Measurements from ENCODE around the gene KMT5B. TPM values are rescaled to one million over a fixed set of nuclear protein-coding genes. Genes with fewer than 3 reads are reported as not detected.
A peak's percentile ranks its signal among the peaks of the same experiment; 100 is the strongest.

The KMT5B gene
- total and polyA plus RNA-seq, 2 experiments from 2014 or later = 26.4 to 31.0 TPM

DNA sequence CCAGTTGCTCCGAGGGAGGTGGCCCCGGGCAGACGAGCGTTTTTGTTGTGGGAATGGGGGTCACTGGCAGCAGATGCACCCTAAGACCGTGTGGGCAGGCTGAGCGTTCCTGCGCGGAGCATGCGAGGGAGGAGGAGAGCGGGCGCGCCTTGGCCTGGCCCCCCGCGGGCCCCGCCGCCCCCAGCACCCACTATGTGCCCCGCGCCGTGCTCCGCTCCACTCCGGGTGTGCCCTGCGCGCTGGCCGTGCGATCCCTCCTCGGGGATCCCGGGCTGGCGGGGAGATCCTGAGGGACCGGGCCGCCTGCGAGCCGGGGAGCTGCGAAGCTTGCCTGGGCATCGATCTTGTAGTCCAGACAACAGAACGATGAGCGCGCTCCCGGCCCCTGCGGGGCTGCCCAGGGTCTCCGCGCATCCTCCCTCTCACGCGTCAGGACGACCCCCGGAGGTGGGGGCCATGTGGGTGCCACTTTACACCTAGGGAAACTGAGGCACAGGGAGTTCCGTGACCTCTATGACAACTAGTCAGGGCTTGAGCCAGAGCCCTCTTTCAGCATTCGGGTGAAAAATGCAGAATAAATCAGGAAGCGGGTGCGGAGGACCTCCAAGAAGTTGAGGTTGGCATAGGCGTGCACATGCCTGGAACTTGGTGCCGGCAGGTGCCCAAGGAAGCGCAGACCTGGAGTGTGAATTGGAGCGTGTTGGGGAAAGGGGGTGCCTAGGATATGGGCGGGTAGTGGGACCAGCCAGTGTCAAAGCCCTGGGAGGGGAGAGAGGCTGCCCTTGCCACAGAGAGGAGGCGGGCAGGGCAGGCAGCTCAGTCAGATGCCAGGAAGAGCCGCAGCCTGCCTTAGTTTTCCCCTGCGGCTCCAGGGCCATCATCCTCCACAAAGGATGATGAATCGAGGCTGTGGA lies 1.3 kb upstream of the KMT5B start:
- Mint-ChIP-seq H3K4me1 (peaks cover 37% of the 10 kb centered on the region), H3K9me3 (no peaks in the 10 kb centered on the region; the same call in 2 of the 3 replicates), H3K4me3 (peak overlapping the region; percentile 75), H3K36me3 (ENCODE audit: low read depth) (peaks cover 2% of the 10 kb centered on the region; the same call in 1 of the 3 replicates), H3K27ac (no peak overlapping the region), H3K27me3 (ENCODE audit: insufficient read depth, low read depth, poor library complexity) (peaks cover 25% of the 10 kb centered on the region)
- Histone ChIP-seq H3K27me3 (ENCODE audit: insufficient read depth) (peaks cover 4% of the 10 kb centered on the region), H3K36me3 (ENCODE audit: insufficient read depth) (no peaks in the 10 kb centered on the region), H3K9me2 (ENCODE audit: insufficient read depth) (no peaks in the 10 kb centered on the region), H3K27ac (ENCODE audit: low read depth) (peak overlapping the region; percentile 97), H3F3A (replicated peaks; ENCODE audit: low read depth) (no peaks in the 10 kb centered on the region; the same call in 1 of the 2 replicates), H3K4me2 (peak overlapping the region; percentile 93), H2AFZ (no peak overlapping the region), H3K79me2 (replicated peaks; ENCODE audit: insufficient read depth) (peaks cover 31% of the 10 kb centered on the region), H4K20me1 (replicated peaks; ENCODE audit: insufficient read depth) (peaks cover 19% of the 10 kb centered on the region; the same call in 1 of the 2 replicates), H3K4me3 (peak overlapping the region; percentile 80), H3K4me1 (ENCODE audit: insufficient read depth) (peaks cover 10% of the 10 kb centered on the region)
- TF ChIP-seq ZNF114 (CRISPR knock-in tag; IDR thresholded peaks at IDR 0.05) (no peak), JUNB (IDR thresholded peaks at IDR 0.05; ENCODE audit: unreplicated experiment) (no peak), EZH2 (IDR thresholded peaks at IDR 0.05; ENCODE audit: low read depth, unreplicated experiment) (no peak), POLR2AphosphoS5 (IDR thresholded peaks at IDR 0.05; ENCODE audit: low read depth) (no peak), EZH2phosphoT487 (IDR thresholded peaks at IDR 0.05; ENCODE audit: unreplicated experiment) (no peak), STAT1 (IDR thresholded peaks at IDR 0.05; ENCODE audit: unreplicated experiment) (no peak), NANOG (IDR thresholded peaks at IDR 0.05; ENCODE audit: borderline replicate concordance) (no peak), CREB1 (CRISPR knock-in tag; IDR thresholded peaks at IDR 0.05; ENCODE audit: low read depth) (no peak), ZNF331 (CRISPR knock-in tag; IDR thresholded peaks at IDR 0.05; ENCODE audit: low read depth) (no peak)
- TF ChIP-seq, protein P1, sequence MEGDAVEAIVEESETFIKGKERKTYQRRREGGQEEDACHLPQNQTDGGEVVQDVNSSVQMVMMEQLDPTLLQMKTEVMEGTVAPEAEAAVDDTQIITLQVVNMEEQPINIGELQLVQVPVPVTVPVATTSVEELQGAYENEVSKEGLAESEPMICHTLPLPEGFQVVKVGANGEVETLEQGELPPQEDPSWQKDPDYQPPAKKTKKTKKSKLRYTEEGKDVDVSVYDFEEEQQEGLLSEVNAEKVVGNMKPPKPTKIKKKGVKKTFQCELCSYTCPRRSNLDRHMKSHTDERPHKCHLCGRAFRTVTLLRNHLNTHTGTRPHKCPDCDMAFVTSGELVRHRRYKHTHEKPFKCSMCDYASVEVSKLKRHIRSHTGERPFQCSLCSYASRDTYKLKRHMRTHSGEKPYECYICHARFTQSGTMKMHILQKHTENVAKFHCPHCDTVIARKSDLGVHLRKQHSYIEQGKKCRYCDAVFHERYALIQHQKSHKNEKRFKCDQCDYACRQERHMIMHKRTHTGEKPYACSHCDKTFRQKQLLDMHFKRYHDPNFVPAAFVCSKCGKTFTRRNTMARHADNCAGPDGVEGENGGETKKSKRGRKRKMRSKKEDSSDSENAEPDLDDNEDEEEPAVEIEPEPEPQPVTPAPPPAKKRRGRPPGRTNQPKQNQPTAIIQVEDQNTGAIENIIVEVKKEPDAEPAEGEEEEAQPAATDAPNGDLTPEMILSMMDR (conservative IDR thresholded peaks at IDR 0.05; ENCODE audit: low read depth in 2 of 2) = no peak
- TF ChIP-seq, protein P2, sequence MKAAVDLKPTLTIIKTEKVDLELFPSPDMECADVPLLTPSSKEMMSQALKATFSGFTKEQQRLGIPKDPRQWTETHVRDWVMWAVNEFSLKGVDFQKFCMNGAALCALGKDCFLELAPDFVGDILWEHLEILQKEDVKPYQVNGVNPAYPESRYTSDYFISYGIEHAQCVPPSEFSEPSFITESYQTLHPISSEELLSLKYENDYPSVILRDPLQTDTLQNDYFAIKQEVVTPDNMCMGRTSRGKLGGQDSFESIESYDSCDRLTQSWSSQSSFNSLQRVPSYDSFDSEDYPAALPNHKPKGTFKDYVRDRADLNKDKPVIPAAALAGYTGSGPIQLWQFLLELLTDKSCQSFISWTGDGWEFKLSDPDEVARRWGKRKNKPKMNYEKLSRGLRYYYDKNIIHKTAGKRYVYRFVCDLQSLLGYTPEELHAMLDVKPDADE (IDR thresholded peaks at IDR 0.05) = no peak
- TF ChIP-seq, protein P3, sequence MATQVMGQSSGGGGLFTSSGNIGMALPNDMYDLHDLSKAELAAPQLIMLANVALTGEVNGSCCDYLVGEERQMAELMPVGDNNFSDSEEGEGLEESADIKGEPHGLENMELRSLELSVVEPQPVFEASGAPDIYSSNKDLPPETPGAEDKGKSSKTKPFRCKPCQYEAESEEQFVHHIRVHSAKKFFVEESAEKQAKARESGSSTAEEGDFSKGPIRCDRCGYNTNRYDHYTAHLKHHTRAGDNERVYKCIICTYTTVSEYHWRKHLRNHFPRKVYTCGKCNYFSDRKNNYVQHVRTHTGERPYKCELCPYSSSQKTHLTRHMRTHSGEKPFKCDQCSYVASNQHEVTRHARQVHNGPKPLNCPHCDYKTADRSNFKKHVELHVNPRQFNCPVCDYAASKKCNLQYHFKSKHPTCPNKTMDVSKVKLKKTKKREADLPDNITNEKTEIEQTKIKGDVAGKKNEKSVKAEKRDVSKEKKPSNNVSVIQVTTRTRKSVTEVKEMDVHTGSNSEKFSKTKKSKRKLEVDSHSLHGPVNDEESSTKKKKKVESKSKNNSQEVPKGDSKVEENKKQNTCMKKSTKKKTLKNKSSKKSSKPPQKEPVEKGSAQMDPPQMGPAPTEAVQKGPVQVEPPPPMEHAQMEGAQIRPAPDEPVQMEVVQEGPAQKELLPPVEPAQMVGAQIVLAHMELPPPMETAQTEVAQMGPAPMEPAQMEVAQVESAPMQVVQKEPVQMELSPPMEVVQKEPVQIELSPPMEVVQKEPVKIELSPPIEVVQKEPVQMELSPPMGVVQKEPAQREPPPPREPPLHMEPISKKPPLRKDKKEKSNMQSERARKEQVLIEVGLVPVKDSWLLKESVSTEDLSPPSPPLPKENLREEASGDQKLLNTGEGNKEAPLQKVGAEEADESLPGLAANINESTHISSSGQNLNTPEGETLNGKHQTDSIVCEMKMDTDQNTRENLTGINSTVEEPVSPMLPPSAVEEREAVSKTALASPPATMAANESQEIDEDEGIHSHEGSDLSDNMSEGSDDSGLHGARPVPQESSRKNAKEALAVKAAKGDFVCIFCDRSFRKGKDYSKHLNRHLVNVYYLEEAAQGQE (IDR thresholded peaks at IDR 0.05; ENCODE audit: unreplicated experiment) = no peak
- TF ChIP-seq, protein P4, sequence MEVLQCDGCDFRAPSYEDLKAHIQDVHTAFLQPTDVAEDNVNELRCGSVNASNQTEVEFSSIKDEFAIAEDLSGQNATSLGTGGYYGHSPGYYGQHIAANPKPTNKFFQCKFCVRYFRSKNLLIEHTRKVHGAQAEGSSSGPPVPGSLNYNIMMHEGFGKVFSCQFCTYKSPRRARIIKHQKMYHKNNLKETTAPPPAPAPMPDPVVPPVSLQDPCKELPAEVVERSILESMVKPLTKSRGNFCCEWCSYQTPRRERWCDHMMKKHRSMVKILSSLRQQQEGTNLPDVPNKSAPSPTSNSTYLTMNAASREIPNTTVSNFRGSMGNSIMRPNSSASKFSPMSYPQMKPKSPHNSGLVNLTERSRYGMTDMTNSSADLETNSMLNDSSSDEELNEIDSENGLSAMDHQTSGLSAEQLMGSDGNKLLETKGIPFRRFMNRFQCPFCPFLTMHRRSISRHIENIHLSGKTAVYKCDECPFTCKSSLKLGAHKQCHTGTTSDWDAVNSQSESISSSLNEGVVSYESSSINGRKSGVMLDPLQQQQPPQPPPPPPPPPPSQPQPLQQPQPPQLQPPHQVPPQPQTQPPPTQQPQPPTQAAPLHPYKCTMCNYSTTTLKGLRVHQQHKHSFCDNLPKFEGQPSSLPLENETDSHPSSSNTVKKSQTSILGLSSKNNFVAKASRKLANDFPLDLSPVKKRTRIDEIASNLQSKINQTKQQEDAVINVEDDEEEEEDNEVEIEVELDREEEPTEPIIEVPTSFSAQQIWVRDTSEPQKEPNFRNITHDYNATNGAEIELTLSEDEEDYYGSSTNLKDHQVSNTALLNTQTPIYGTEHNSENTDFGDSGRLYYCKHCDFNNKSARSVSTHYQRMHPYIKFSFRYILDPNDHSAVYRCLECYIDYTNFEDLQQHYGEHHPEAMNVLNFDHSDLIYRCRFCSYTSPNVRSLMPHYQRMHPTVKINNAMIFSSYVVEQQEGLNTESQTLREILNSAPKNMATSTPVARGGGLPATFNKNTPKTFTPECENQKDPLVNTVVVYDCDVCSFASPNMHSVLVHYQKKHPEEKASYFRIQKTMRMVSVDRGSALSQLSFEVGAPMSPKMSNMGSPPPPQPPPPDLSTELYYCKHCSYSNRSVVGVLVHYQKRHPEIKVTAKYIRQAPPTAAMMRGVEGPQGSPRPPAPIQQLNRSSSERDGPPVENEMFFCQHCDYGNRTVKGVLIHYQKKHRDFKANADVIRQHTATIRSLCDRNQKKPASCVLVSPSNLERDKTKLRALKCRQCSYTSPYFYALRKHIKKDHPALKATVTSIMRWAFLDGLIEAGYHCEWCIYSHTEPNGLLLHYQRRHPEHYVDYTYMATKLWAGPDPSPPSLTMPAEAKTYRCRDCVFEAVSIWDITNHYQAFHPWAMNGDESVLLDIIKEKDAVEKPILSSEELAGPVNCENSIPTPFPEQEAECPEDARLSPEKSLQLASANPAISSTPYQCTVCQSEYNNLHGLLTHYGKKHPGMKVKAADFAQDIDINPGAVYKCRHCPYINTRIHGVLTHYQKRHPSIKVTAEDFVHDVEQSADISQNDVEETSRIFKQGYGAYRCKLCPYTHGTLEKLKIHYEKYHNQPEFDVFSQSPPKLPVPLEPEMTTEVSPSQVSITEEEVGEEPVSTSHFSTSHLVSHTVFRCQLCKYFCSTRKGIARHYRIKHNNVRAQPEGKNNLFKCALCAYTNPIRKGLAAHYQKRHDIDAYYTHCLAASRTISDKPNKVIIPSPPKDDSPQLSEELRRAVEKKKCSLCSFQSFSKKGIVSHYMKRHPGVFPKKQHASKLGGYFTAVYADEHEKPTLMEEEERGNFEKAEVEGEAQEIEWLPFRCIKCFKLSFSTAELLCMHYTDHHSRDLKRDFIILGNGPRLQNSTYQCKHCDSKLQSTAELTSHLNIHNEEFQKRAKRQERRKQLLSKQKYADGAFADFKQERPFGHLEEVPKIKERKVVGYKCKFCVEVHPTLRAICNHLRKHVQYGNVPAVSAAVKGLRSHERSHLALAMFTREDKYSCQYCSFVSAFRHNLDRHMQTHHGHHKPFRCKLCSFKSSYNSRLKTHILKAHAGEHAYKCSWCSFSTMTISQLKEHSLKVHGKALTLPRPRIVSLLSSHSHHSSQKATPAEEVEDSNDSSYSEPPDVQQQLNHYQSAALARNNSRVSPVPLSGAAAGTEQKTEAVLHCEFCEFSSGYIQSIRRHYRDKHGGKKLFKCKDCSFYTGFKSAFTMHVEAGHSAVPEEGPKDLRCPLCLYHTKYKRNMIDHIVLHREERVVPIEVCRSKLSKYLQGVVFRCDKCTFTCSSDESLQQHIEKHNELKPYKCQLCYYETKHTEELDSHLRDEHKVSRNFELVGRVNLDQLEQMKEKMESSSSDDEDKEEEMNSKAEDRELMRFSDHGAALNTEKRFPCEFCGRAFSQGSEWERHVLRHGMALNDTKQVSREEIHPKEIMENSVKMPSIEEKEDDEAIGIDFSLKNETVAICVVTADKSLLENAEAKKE (CRISPR knock-in tag; IDR thresholded peaks at IDR 0.05) = no peak
- ATAC-seq (peak; percentile 10), DNase-seq (ENCODE audit: low spot score) (peak; percentile 46)
